NOMO-1 treated with dmso at 0.1 percent for 144 hours (cell line): ENCODE measurements around the gene CABP1.

Experiments
- DNase-seq: peaks from one replicate; lab custom pipeline; 2025; ENCODE audit not compliant: unreplicated experiment; lab: John Stamatoyannopoulos, UW

CABP1 gene

DNA sequence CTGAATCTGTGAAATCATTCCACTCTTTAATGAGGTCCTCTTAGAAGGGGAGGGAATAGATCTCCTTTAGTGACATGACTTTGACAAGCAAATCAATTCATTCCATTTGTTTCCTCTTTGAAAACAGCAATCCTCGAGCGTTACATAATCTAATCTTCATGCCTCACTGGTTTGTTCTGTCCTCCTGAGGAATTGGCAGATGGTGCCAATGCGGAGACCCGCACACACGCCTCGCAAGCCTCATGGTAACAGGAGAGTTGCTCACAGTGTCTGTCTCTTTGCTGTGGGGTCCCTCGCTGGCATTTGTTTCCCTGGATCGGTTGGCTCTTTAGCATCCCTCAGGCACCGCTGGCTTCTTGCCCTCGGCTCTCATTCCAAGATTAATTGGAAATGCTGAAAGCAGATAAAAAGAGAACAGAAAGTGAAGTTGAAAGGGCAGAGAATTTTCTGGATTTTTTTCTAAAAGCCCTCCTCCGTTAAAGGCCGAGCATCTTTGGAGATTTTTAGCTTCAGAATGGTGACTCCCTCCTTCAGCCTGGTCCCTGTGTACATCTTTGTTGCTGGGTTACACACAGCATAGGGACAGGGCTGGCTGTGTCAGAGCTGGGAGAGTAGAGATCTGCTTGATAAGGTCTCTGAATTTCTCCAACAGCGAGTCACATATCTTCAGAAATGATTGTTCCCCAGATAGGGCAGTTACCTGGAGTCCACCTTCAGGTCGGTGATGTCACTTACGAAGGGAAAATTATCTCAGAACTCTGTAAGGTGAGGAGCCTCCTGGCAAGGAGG lies 10.1 kb upstream of the CABP1 start:
- DNase-seq = no peak

DNA sequence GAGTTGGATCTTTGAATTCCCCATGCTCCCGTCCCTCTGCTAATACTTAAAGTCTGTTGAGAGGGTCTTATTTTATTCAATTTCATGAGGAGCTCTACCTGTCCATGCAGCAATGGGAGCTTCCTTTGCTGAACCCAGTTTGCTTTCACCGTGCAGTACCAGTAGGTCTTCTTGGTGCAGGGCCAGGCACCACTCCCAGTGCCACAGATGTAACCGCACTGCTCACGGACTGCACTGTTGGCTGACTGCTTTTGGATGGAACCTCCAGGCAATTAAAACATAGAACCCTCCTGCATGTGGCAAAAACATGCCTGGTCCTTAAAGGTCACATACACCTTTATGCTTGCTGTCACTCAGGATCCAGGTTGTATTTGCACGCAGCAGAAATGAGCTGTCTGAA lies 9.3 kb upstream of the CABP1 start:
- DNase-seq = no peak

DNA sequence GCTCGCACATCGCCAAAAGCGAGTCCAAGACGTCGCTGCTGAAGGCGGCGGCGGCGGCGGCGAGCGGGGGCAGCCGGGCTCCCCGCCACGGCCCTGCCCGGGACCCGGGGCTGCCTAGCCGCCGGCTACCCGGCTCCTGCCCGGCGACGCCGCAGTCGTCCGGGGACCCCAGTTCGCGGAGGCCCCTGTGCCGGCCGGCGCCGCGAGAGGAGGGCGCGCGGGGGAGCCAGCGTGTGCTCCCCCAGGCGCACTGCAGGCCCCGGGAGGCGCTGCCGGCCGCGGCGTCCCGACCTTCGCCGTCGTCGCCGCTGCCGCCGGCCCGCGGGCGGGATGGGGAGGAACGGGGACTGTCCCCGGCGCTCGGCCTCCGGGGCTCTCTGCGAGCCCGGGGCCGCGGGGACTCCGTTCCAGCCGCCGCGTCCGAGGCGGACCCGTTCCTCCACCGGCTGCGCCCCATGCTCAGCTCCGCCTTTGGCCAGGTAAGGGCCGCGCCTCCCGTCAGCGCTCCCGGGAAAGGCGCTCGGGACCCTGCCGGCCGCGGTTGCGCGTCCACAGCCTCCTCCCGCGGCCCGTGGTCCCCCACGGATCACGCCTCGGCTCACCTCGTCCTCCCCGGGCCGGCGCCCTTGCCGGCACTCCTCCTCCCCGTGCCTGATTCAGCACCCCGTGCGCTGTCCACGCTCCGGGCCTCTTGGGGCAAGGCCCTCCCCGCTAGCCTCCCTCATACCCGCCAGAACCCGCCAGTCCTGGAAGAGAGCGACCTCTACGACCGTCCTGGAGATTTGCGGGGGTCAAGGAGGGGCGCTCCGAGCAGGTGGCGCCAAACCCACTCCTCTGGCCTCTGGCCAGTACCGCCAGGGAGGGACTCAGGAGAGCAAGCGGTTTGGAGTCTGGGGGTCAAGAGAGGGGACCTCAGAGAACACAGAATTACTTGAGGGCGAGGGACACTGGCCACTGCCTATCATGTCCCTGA lies 721 bp downstream of the CABP1 start:
- DNase-seq = peak; percentile 34

DNA sequence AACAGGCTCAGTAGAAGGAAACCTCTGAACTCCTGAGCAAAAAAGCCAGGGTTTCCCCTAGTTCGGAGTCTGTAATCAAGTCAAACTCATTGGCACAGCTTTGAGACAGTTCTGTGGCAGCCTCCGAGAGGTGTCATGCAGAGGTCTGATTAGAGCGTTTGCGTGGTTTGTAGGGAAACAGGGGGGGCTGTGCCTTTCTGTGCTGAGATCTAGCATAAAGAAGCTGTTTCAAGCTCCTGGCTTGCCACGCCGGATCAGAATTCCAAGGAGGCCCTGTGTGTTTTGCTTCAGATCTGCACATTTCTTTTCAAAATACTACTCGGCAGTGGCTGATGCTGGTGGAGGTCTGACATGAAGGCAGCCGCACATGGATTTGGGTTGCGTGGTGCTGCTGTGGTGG lies 1.7 kb downstream of the CABP1 start:
- DNase-seq = no peak

DNA sequence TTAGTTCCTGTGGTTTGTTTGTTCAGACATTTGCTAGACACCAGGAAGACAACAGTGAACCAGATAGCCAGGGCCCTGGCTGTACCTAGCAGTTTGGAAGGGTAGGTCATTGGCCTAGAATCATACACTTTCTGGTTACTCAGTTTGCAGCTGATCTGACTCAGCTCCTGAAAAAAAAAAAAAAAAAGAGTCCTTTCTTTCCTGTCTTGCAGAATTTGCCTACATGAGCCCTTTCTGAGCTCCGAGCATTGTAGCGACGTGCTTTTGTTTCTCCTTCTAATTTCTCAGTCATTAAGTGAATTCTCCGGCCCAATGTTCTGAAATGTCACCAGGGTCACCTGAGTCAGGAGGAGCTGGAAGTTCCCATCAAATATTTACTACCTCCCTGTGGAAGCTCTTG lies 2.4 kb downstream of the CABP1 start:
- no peak for DNase-seq

DNA sequence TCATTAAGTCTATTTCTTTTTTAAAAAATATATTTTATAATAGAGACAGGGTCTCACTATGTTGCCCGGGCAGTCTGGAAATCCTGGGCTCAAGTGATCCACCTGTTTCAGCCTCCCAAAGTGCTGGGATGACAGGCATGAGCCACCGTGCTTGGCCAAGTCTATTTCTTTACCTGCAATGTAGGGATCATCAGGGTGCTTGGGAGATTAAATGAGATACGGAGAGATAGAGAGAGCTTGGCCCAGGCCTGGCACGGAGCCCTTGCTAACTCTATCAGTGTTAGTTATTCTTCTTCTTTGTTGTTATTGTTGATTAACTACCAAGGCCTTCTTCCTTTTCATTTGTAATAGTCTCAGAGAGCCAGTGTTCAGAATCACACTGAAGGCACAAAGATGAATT lies 3.1 kb downstream of the CABP1 start:
- no peak for DNase-seq

DNA sequence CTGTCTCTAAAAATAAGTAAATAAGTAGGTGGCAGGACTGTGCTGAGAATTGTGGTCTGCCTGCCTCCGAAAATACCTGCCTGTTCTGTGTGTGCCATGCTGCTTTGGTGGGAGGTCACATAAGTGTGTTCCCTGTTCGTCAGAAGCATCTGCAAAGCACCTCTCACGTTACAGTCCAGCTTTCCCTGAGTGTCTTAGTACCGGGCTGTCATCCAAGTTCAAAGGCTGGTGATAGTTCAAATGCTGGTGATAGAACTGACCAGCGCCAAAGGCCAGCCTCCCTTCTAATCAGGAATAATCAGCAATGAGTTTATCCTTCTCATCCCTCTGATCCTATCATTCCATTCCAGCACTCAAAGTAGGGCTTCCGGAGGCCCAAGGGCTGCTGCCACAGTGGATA lies 5.6 kb downstream of the CABP1 start:
- DNase-seq = no peak

DNA sequence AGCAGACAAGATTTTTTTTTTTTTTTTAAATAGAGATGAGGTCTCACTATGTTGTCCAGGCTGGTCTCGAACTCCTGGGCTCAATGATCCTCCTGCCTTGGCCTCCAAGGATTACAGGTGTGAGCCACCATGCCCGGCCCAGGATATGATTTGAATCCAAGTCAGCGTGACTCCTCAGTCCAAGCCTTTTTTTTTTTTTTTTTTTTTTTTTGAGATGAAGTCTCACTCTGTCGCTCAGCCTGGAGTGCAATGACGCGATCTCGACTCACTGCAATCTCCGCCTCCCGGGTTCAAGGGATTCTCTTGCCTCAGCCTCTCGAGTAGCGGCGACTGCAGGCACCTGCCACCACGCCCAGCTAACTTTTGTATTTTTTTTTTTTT lies 6.9 kb downstream of the CABP1 start:
- DNase-seq = no peak

DNA sequence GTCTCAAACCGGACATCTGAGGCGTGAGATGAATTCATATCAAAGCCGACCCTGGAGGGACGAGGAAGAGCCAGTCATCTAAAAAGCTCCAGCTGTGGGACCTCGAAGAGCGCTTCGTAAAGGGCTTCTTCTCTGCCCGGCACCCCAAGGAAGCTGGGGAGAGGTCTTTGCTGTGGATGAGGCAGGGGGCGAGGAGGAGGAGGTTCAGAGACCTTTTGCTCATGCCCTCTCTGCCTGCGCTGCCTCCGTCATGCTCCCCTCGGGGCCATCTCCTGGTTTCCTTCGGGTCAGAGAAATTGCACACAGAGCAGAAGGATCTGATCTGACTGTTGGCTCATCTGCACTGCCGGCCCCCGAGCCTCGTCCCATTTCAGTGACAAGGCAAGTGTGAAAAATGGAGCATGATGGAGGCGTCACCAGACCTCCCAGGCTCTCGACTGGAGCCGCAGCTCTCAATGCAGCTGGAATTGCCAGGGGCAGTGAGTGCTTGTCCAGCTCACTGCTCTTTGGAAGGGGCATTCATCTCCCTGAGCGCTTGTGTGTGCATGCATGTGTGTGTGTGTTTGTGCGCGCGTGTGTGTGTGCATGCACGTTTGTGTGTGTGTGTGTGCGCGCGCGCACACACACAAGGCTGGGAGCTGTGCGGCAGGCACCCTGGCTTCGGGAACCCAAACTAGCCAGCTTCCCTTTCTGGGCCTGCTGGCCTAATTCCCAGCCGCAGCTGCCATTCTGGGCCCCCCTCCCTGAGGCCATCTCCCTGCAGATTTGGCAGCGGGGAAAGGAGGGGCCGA lies 9.2 kb downstream of the CABP1 start:
- DNase-seq = no peak

DNA sequence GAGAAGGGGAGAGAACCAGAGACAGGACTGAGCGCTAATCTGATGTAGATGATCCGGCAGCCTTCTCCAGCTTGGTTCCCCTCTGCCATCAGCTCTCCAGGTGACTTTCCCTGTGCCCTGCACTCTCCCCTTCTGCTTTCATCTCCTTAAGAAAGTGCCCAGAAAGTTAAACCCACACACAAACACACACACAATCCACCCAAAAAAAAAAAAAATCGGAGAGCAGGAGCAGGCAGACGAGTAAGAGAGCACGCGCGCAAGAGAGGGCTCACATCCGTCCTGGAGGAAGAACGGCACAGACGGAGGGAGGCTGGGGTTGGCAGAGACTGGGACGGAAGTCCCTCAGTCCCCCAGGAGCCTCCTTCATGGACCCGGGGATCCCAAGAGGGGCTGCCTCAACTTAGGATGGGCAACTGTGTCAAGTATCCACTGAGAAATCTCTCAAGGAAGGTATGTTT lies 9.8 kb downstream of the CABP1 start:
- DNase-seq = no peak

DNA sequence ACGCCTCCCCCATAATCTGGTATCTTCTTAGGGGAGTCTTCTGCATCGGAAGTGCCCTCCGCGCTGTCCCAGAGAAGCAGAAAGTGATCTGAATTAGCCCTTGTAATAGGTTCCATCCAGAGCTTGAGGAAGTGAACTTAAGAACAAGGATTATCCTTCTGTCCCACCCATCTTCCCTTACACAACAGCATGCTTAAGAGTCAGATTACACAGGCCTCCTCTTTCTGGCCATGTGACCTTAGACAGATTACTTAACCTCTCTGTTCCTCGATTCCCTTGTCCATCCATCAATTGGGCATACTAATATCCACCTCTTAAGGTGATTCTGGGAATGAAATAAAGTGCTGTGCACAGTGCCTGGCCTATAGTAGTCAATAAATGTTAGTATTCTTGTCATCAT lies 11.4 kb downstream of the CABP1 start:
- no peak for DNase-seq

DNA sequence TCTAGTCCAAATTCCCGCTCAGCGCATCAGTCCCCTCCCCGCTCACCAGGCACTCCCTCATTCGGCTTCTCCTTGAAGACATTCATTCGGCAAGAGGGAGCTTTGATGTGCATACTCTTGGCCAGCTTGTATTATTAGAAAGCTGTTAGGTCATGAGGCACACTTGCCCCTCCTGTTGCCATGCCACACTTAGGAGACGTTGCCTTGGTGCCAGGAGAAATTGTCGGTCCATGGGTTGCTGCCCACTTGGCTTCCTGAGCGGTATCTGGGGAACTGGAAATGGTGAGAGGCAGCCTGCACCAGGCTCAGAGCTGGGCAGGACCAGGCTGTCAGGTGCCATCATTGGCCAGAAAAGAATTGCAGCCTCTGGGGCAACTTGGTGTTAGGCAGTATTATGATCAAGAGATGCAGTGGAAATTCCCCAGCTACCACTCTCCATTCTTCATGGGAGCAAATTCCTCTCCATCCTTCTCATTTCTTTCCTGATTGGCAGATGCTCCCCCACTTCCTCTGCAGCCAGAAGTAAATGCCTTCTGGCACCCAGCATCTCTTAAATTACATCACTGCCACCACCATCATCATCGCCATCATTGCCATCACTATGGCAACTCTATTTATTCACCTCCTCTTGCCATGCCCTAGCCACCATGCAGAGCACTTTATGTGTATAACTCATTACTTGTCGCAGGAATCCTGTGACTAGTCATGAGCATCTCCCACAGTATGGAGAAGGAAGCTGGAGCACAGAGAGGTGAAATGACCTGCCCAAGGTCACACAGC lies 12.4 kb downstream of the CABP1 start:
- DNase-seq = no peak

DNA sequence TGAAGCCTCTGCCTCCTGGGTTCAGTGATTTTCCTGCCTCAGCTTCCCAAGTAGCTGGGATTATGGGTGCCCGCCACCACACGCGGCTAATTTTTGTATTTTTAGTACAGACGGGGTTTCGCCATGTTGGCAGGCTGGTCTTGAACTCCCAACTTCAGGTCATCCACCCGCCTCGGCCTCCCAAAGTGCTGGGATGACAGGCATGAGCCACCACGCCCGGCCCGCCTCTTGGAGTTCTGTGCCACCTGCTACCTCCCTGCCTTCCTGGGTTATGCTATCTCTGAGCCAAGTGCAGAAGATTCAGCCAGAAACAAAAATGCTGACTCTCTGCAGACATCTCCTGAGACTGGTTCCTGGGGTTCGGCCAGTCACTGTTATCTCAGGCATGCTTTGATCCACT lies 13.2 kb downstream of the CABP1 start:
- DNase-seq = no peak

DNA sequence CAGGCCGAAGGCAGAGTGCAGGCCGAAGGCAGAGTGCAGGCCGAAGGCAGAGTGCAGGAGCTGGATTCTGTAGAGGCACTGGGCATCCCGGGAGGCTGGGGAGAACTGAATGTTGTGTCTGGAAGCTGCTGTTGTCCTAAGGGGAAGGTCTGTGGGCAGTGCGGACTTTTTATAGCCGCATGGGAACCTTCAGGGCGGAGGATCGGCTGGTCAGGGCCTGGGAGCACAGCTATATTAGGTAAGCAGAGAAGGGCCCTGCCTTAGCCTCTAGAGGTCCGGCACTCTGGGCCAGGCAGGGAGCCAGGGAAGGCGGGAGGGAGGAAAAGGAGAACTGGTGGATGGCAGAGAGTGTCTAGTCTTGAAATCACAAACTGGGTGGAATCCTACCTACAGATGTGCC lies 14.2 kb downstream of the CABP1 start:
- DNase-seq = no peak

DNA sequence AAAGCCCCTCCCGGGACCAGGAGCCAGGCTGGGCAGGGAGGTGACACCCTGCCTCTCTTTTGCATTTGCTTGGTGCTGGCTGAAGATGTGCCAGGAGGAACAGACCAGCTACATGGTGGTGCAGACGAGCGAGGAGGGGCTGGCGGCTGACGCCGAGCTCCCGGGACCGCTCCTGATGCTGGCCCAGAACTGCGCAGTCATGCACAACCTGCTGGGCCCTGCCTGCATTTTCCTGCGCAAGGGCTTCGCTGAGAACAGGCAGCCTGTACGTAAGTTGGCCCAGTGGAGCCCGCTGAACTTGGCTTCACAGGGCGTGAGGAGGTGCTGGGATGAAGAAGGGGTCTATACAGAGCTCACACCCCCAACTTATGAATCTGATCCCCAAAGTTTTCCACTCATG lies 15.6 kb downstream of the CABP1 start:
- no peak for DNase-seq

DNA sequence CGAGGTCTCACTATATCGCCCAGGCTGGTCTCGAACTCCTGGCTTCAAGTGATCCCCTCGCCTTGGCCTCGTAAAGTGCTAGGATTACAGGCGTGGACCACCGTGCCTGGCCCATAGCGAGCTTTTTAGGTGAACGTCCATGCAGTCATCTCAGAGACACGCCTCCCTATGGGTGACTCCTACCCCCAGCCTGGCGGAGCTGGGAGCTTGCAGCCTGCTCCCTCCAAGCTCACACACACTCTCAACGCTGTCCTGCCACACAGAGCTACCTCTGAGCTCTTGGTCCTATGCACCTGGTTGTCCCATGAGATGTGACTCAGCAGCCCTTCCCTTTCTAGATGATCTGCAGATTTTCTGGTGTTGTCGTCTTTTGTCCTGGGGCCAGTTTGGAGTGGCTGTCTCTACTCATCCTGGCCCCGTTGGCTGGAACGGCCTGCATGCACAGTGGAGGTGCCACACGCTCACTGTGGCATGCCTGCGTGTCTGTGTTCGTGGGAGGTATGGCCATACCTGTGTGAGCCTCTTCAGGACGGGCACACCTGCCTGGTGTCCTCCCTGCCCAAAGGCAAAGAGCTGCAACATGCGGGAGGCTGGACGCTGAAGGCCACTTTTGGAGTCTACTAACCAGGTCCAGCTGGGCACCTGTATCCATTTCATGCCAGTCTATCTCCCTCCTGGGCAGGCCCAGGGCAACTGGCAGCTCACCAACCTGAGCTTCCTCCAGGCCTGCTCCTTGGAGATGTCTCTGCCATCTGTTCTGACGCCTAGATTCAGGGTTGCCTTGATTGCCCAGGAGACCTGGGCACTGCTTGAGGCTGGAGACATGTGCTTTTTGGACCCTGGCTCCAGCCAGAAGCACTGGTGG lies 18.1 kb downstream of the CABP1 start:
- no peak for DNase-seq

DNA sequence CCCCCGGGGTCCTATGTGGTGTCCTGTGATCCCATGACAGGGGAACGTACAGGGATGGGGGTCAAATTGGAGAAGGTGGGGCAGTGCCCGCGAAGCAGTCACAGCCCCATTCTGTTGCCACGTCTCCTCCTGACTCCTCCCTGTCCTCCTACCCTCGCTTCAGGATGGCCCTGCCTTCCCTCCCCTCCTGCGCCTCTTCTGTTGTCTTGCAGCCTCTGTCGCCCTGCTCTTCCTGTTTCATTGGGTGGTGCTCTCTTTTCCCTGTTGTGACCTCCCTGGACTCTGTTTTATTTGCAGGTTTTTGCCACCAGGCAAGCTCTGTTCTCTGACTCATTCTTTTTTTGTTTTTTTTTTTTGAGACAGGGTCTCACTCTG lies 18.7 kb downstream of the CABP1 start:
- DNase-seq = no peak

DNA sequence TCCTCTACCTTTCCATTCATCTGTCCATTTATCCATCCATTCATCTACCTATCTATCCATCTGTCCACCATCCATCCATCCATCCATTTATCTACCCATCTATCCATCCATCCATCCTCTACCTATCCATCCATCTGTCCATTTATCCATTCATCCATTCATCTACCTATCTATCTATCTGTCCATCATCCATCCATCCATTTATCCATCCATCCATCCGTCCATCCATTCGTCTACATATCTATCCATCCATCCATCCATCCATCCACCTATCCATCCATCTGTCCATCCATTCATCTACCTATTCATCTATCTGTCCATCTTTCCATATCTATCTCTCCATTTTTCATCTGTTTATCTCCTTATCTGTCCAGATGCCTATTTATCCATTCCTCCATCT lies 21.0 kb downstream of the CABP1 start:
- DNase-seq = no peak

DNA sequence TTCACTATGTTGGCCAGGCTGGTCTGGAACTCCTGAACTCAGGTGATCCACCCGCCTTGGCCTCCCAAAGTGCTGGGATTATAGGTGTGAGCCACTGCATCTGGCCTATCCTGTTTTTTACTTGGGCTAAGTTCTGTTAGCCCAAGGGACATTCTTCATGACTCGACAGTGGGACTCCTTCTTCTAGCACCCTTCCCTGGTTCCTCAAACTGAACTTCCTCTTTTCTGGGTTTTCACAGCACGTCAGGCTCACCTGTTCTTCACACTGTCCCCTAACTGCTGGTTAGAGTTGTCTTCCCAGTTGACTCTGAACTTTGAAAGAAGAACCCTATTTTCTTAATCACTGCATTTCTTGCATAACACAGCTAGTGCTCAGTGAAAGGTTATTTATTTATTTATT lies 22.5 kb downstream of the CABP1 start:
- DNase-seq = peak; percentile 58

DNA sequence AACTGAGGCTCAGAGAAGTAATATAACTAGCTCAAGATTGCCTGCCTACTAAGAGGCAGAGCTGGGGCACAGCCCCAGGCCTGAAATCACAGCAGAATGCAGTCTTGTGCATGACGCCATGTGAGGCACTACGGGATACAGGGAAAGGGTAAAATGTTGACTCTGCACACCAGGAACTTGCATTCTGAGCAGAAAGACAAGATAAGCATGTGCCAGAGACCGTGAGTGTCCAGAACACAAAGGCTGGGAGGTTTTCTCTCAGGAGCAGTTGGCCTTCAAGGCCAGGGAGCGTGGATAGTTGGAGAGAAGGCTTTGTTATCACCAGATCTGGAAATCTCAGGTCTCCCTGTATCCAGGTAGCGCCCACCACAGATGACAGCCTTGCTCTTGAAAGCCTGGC lies 23.3 kb downstream of the CABP1 start:
- DNase-seq = no peak
